ENCODE measurements around the gene MIER2.

- TF ChIP-seq CTCF (IDR thresholded peaks at IDR 0.05; ENCODE audit: insufficient read depth, low read depth, low read length) (no peak), EZH2 (IDR thresholded peaks at IDR 0.05; ENCODE audit: insufficient read depth, low read length) (no peak)
Observed at GRCh38 chr19:277131-277530, 67.5 kb downstream of the MIER2 start.
